CD4-positive, CD25-positive, alpha-beta regulatory T cell (primary cell): ENCODE measurements around the gene EPS8. TPM values are rescaled to one million over a fixed set of nuclear protein-coding genes. Genes with fewer than 3 reads are reported as not detected.

Experiments used
- ATAC-seq, 2 donors: fragments of 150-1000 bp; cut with Tn5 transposase; one replicate each; pipeline ENCODE4 v1.10.0; 2021; ENCODE audit warnings: low read depth in 2 of 2, moderate number of reproducible peaks in 2 of 2, moderate library complexity in 1 of 2
- DNase-seq, 3 donors: peaks; one replicate each; pipeline versions ENCODE4 v3.0.0 to v3.0.0-alpha.2; 2012 to 2022; ENCODE audit warnings: mixed read lengths in 1 of 3
- H3K27ac ChIP-seq: one replicate; pipeline ENCODE4 v1.7.0; 2013; ENCODE audit warnings: mild to moderate bottlenecking, low read length; ENCODE audit not compliant: insufficient read depth, poor library complexity, severe bottlenecking
- H3K27me3 ChIP-seq: one replicate; pipeline ENCODE4 v1.7.0; 2013; ENCODE audit warnings: low read length; ENCODE audit not compliant: control insufficient read depth, insufficient read depth
- H3K36me3 ChIP-seq: one replicate; pipeline ENCODE4 v1.7.0; 2013; ENCODE audit warnings: mild to moderate bottlenecking, low read length, moderate library complexity; ENCODE audit not compliant: control insufficient read depth, insufficient read depth
- H3K4me1 ChIP-seq: 2 replicates; pipeline ENCODE4 v1.7.0; 2013; ENCODE audit warnings: mild to moderate bottlenecking, low read length; ENCODE audit not compliant: insufficient read depth, control insufficient read depth, poor library complexity, severe bottlenecking
- H3K4me3 ChIP-seq: one replicate; pipeline ENCODE4 v1.7.0; 2013; ENCODE audit warnings: low read depth, mild to moderate bottlenecking, low read length, moderate library complexity
- H3K9me3 ChIP-seq, 2 experiments: 1 replicate in 1 of 2; 2 replicates in 1 of 2; pipeline ENCODE4 v1.7.0; 2013; ENCODE audit warnings: low read length in 2 of 2, mild to moderate bottlenecking in 1 of 2, moderate library complexity in 1 of 2; ENCODE audit not compliant: control insufficient read depth in 2 of 2
- H3K27ac Mint-ChIP-seq, 3 donors: one replicate each; pipeline ENCODE4 v1.8.0; 2020 to 2022; ENCODE audit warnings: mild to moderate bottlenecking in 3 of 3, mixed read lengths in 3 of 3, moderate library complexity in 2 of 3
- H3K27me3 Mint-ChIP-seq: one replicate; pipeline ENCODE4 v1.8.0; 2022; ENCODE audit warnings: mild to moderate bottlenecking, mixed read lengths
- H3K36me3 Mint-ChIP-seq: one replicate; pipeline ENCODE4 v1.8.0; 2020; ENCODE audit warnings: mixed read lengths
- H3K4me1 Mint-ChIP-seq, 4 donors: one replicate each; pipeline ENCODE4 v1.8.0; 2020 to 2022; ENCODE audit warnings: mixed read lengths in 4 of 4, mild to moderate bottlenecking in 1 of 4
- H3K4me3 Mint-ChIP-seq, 4 donors: one replicate each; pipeline ENCODE4 v1.8.0; 2020 to 2022; ENCODE audit warnings: mild to moderate bottlenecking in 4 of 4, mixed read lengths in 4 of 4, moderate library complexity in 3 of 4
- H3K9me3 Mint-ChIP-seq, 7 donors: one replicate each; pipeline ENCODE4 v1.8.0; 2020 to 2022; ENCODE audit warnings: mixed read lengths in 7 of 7, mild to moderate bottlenecking in 3 of 7, moderate library complexity in 2 of 7
- polyA plus RNA-seq, 4 donors: library from polyadenylated mRNA; unstranded; fragments of 300-500 nt; fragmentation: Illumina TruSeq; gene quantifications; one replicate each; pipeline ENCODE4 v1.2.3, GENCODE V29; 2021
- total RNA-seq: library from RNA; stranded (reverse); gene quantifications from one replicate; pipeline ENCODE4 v1.2.3, GENCODE V29; 2022

Gene EPS8
- total and polyA plus RNA-seq, 5 donors from 2014 or later, result 1.1 to 3.3 (median 1.8) TPM

GRCh38 chr12:15721316-15722115 lies 67.7 kb downstream of the EPS8 start:
- H3K27ac Mint-ChIP-seq, result no peak overlapping the region
- Histone ChIP-seq H3K36me3 (no peaks in the 10 kb centered on the region), H3K9me3 (no peaks in the 10 kb centered on the region), H3K27ac (no peak overlapping the region), H3K4me3 (no peak overlapping the region), H3K27me3 (peaks cover 2% of the 10 kb centered on the region), H3K4me1 (no peaks in the 10 kb centered on the region)
- no peak overlapping the region for H3K4me3 Mint-ChIP-seq
- no peaks in the 10 kb centered on the region for H3K36me3 Mint-ChIP-seq
- no peaks in the 10 kb centered on the region for H3K9me3 Mint-ChIP-seq
- H3K4me1 Mint-ChIP-seq, result no peaks in the 10 kb centered on the region
- DNase-seq (no peak), ATAC-seq (no peak)
- H3K27me3 Mint-ChIP-seq, result peaks cover 5% of the 10 kb centered on the region

- Histone ChIP-seq H3K27ac (no peak overlapping the region), H3K36me3 (no peaks in the 10 kb centered on the region), H3K9me3 (no peaks in the 10 kb centered on the region), H3K4me3 (no peak overlapping the region), H3K27me3 (peaks cover 2% of the 10 kb centered on the region), H3K4me1 (no peaks in the 10 kb centered on the region)
- Mint-ChIP-seq H3K9me3 (no peaks in the 10 kb centered on the region), H3K36me3 (no peaks in the 10 kb centered on the region), H3K27ac (no peak overlapping the region), H3K27me3 (peaks cover under 1% of the 10 kb centered on the region), H3K4me3 (no peak overlapping the region), H3K4me1 (no peaks in the 10 kb centered on the region)
- DNase-seq (no peak), ATAC-seq (no peak)
Observed at GRCh38 chr12:15720295-15720694, 68.9 kb downstream of the EPS8 start.

- H3K4me3 ChIP-seq, result no peak overlapping the region
- H3K27me3 Mint-ChIP-seq, result no peaks in the 10 kb centered on the region
- no peak overlapping the region for H3K27ac ChIP-seq
- peaks cover 2% of the 10 kb centered on the region for H3K27me3 ChIP-seq
- H3K9me3 Mint-ChIP-seq, result no peaks in the 10 kb centered on the region
- no peaks in the 10 kb centered on the region for H3K36me3 ChIP-seq
- no peaks in the 10 kb centered on the region for H3K36me3 Mint-ChIP-seq
- H3K9me3 ChIP-seq, result no peaks in the 10 kb centered on the region
- H3K4me1 Mint-ChIP-seq, result no peaks in the 10 kb centered on the region
- no peak for ATAC-seq
- DNase-seq, result no peak
- no peak overlapping the region for H3K4me3 Mint-ChIP-seq
- H3K27ac Mint-ChIP-seq, result no peak overlapping the region
- no peaks in the 10 kb centered on the region for H3K4me1 ChIP-seq
Observed at GRCh38 chr12:15719230-15719629, 70.0 kb downstream of the EPS8 start.

- H3K27me3 ChIP-seq, result peaks cover 2% of the 10 kb centered on the region
- no peaks in the 10 kb centered on the region for H3K9me3 ChIP-seq
- no peak overlapping the region for H3K4me3 ChIP-seq
- no peaks in the 10 kb centered on the region for H3K9me3 Mint-ChIP-seq
- no peak overlapping the region for H3K27ac ChIP-seq
- no peaks in the 10 kb centered on the region for H3K27me3 Mint-ChIP-seq
- no peak for DNase-seq
- no peaks in the 10 kb centered on the region for H3K36me3 Mint-ChIP-seq
- ATAC-seq, result no peak
- no peaks in the 10 kb centered on the region for H3K36me3 ChIP-seq
- no peak overlapping the region for H3K4me3 Mint-ChIP-seq
- H3K4me1 ChIP-seq, result no peaks in the 10 kb centered on the region
- no peak overlapping the region for H3K27ac Mint-ChIP-seq
- H3K4me1 Mint-ChIP-seq, result no peaks in the 10 kb centered on the region
Observed at GRCh38 chr12:15717940-15718567, 71.1 kb downstream of the EPS8 start.

- no peak for DNase-seq
- H3K4me1 ChIP-seq, result no peaks in the 10 kb centered on the region
- Mint-ChIP-seq H3K27ac (no peak overlapping the region), H3K4me1 (no peaks in the 10 kb centered on the region), H3K9me3 (no peaks in the 10 kb centered on the region), H3K36me3 (no peaks in the 10 kb centered on the region), H3K4me3 (no peak overlapping the region), H3K27me3 (no peaks in the 10 kb centered on the region)
- H3K27me3 ChIP-seq, result peaks cover 2% of the 10 kb centered on the region
- H3K27ac ChIP-seq, result no peak overlapping the region
- no peak for ATAC-seq
- no peaks in the 10 kb centered on the region for H3K9me3 ChIP-seq
- no peak overlapping the region for H3K4me3 ChIP-seq
- no peaks in the 10 kb centered on the region for H3K36me3 ChIP-seq
Observed at GRCh38 chr12:15716581-15716980, 72.6 kb downstream of the EPS8 start.

GRCh38 chr12:15714256-15714655 lies 74.9 kb downstream of the EPS8 start:
- no peak overlapping the region for H3K4me3 ChIP-seq
- no peaks in the 10 kb centered on the region for H3K4me1 Mint-ChIP-seq
- no peaks in the 10 kb centered on the region for H3K9me3 ChIP-seq
- peaks cover 1% of the 10 kb centered on the region for H3K27me3 ChIP-seq
- ATAC-seq, result no peak
- H3K36me3 Mint-ChIP-seq, result no peaks in the 10 kb centered on the region
- H3K4me3 Mint-ChIP-seq, result no peak overlapping the region
- H3K9me3 Mint-ChIP-seq, result peaks cover 0 to under 1% (median 0%) of the 10 kb centered on the region in 7 donors
- no peak overlapping the region for H3K27ac ChIP-seq
- no peaks in the 10 kb centered on the region for H3K36me3 ChIP-seq
- H3K27ac Mint-ChIP-seq, result no peak overlapping the region
- no peak for DNase-seq
- H3K27me3 Mint-ChIP-seq, result no peaks in the 10 kb centered on the region
- no peaks in the 10 kb centered on the region for H3K4me1 ChIP-seq

- no peak overlapping the region for H3K27ac Mint-ChIP-seq
- no peak for DNase-seq
- no peak overlapping the region for H3K4me3 Mint-ChIP-seq
Observed at GRCh38 chr12:15712823-15713660, 76.1 kb downstream of the EPS8 start.

More at GRCh38 chr12:15712823-15713660, 76.1 kb downstream of the EPS8 start:
- Histone ChIP-seq H3K36me3 (no peaks in the 10 kb centered on the region), H3K9me3 (no peaks in the 10 kb centered on the region), H3K4me1 (no peaks in the 10 kb centered on the region), H3K27ac (no peak overlapping the region), H3K4me3 (no peak overlapping the region), H3K27me3 (no peaks in the 10 kb centered on the region)
- no peaks in the 10 kb centered on the region for H3K27me3 Mint-ChIP-seq
- H3K36me3 Mint-ChIP-seq, result no peaks in the 10 kb centered on the region
- peaks cover 0 to 3% (median 0%) of the 10 kb centered on the region in 7 donors for H3K9me3 Mint-ChIP-seq
- H3K4me1 Mint-ChIP-seq, result no peaks in the 10 kb centered on the region
- ATAC-seq, result no peak
